Measurements from ENCODE around the gene NFYA. TPM values are rescaled to one million over a fixed set of nuclear protein-coding genes. Genes with fewer than 3 reads are reported as not detected.

NFYA gene
- total RNA-seq, 6 donors from 2014 or later = 18.5 to 33.0 (median 21.6) TPM

DNA sequence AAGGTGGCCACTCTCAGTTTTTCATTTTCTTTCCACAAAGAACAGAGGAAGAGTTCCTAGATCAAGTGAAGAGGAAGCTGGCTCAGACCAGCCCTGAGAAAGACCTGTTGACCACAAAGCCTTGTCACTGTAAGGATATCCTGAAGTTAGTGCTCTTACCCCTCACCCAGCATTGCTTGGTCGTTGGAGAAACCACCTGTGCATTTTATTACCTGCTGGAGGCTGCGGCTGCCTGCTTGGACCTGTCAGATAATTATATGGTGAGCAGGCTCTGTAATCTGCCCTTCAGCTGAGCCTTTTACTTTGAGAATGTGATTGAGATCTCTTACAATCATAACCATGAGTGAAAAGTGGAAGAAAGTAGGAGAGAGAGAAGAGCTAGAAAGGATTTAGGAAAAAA, 59.5 kb downstream of the NFYA start:
- Histone ChIP-seq H3K4me1 (no peaks in the 10 kb centered on the region), H3K36me3 (peaks cover 0 to 20% (median 3%) of the 10 kb centered on the region in 4 donors), H3K27me3 (no peaks in the 10 kb centered on the region), H3K27ac (no peak overlapping the region), H3K4me3 (no peak overlapping the region), H3K9me3 (no peaks in the 10 kb centered on the region)
- TF ChIP-seq POLR2AphosphoS5 (IDR thresholded peaks at IDR 0.05) (no peak), POLR2A (IDR thresholded peaks at IDR 0.05) (no peak), CTCF (IDR thresholded peaks at IDR 0.05) (no peak), EP300 (IDR thresholded peaks at IDR 0.05) (no peak)
- DNase-seq (no peak), ATAC-seq (ENCODE audit: low FRiP score in 2 of 2) (no peak)
- WGBS, 2 donors = 59 to 62% methylated on average over 2 of the region's 2 CpGs

GRCh38 chr6:41135062-41135832, 62.5 kb downstream of the NFYA start:
- Histone ChIP-seq H3K9me3 (no peaks in the 10 kb centered on the region), H3K4me1 (no peaks in the 10 kb centered on the region), H3K4me3 (no peak overlapping the region), H3K36me3 (peaks cover 0 to 32% (median 4%) of the 10 kb centered on the region in 4 donors), H3K27ac (no peak overlapping the region), H3K27me3 (no peaks in the 10 kb centered on the region)
- TF ChIP-seq POLR2AphosphoS5 (IDR thresholded peaks at IDR 0.05) (no peak), CTCF (IDR thresholded peaks at IDR 0.05) (no peak), POLR2A (IDR thresholded peaks at IDR 0.05) (no peak), EP300 (IDR thresholded peaks at IDR 0.05) (no peak)
- 88 to 95% methylated on average over 3 of the region's 3 CpGs for WGBS, 2 donors
- ATAC-seq (ENCODE audit: low FRiP score in 2 of 2) (no peak), DNase-seq (no peak)

DNA sequence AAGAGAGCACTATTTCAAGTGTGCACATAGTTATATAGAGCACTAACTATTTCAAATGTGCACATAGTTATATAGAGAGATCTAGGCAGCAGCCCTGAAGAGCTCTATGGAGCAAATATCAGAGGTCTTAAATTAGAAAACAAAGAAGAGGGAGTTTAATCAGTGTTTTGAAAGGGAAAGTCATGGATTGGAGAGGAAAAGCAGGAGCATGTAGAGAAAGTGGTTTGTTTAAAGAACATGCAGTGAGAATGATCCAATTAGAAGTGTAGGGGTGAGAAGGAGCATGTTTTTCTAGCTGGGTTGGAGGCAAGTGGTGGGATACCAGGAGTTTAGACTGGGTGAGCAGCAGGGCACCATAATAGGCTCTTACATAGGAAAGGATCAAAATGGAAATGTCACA, 64.1 kb downstream of the NFYA start:
- no peak for DNase-seq
- no peaks in the 10 kb centered on the region for H3K9me3 ChIP-seq
- no peaks in the 10 kb centered on the region for H3K27me3 ChIP-seq
- no peak overlapping the region for H3K4me3 ChIP-seq
- no peak for ATAC-seq (ENCODE audit: low FRiP score in 2 of 2)
- H3K36me3 ChIP-seq = peaks cover 0 to 32% (median 4%) of the 10 kb centered on the region in 4 donors
- no peaks in the 10 kb centered on the region for H3K4me1 ChIP-seq
- TF ChIP-seq POLR2AphosphoS5 (IDR thresholded peaks at IDR 0.05) (no peak), EP300 (IDR thresholded peaks at IDR 0.05) (no peak), POLR2A (IDR thresholded peaks at IDR 0.05) (no peak), CTCF (IDR thresholded peaks at IDR 0.05) (no peak)
- H3K27ac ChIP-seq = no peak overlapping the region

DNA sequence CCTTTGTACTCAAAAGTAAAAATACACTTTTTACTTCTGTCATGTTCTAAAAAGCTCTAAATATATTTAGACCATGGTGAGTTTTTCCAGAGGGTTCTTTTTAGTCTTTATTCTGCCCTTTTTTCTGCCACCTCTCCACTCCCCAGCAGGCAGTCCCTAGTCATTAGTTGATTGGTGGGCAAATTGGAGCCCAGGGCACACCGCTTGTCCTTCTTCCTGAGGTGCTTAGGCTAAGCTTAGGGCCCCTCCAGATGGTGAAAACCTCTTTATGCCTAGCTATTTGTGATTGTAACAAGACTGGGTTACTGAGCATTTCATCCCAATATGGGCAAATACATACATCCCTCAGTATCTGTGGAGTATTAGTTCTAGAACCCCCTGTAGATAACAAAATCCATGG, 75.1 kb downstream of the NFYA start:
- no peaks in the 10 kb centered on the region for H3K4me1 ChIP-seq
- H3K4me3 ChIP-seq = no peak overlapping the region
- ATAC-seq (ENCODE audit: low FRiP score in 2 of 2) (no peak), DNase-seq (no peak)
- H3K36me3 ChIP-seq = peaks cover 0 to 3% (median 0%) of the 10 kb centered on the region in 4 donors
- H3K27ac ChIP-seq = no peak overlapping the region
- no peak for TF ChIP-seq POLR2A (IDR thresholded peaks at IDR 0.05)
- no peak for TF ChIP-seq POLR2AphosphoS5 (IDR thresholded peaks at IDR 0.05)
- no peak for TF ChIP-seq CTCF (IDR thresholded peaks at IDR 0.05)
- TF ChIP-seq EP300 (IDR thresholded peaks at IDR 0.05) = no peak
- no peaks in the 10 kb centered on the region for H3K9me3 ChIP-seq
- no peaks in the 10 kb centered on the region for H3K27me3 ChIP-seq
- 95 to 100% methylated on average over 1 of the region's 1 CpG for WGBS, 2 donors

Other genes starting within 250 kb of the NFYA start
- gene UNC5CL, start 33.8 kb upstream of the NFYA start, total RNA-seq = 10 to 100 TPM in 1 of 6 donors, 1 to 10 TPM in 4, under 1 TPM in 1; 0.97 to 12.6 (median 2.3) TPM
- gene TSPO2, start 30.5 kb upstream of the NFYA start, total RNA-seq = not detected
- gene APOBEC2, start 19.8 kb upstream of the NFYA start, total RNA-seq = not detected
- gene OARD1, start 618 bp upstream of the NFYA start, total RNA-seq = 10 to 100 TPM; 10.0 to 27.3 (median 20.0) TPM
- gene TREML1, start 81.4 kb downstream of the NFYA start, total RNA-seq = 1 to 10 TPM in 4 of 6 donors, not detected in 2; 2.6 to 6.3 (median 4.4) TPM
- 10 to 100 TPM in 5 of 6 donors, 1 to 10 TPM in 1; 6.5 to 66.6 (median 41.0) TPM for gene TREM2, start 90.1 kb downstream of the NFYA start, total RNA-seq
- 1 to 10 TPM in 4 of 6 donors, under 1 TPM in 1, not detected in 1; 0.67 to 2.3 (median 1.5) TPM for gene TREML2, start 128.2 kb downstream of the NFYA start, total RNA-seq
- gene TREML4, start 155.4 kb downstream of the NFYA start, total RNA-seq = not detected
- 100 to 1,000 TPM in 4 of 6 donors, 10 to 100 TPM in 2; 52.8 to 168 (median 115) TPM for gene TREM1, start 213.7 kb downstream of the NFYA start, total RNA-seq